C4-2B (cell line): ENCODE measurements around the gene CASP8AP2.
A peak's percentile ranks its signal among the peaks of the same experiment; 100 is the strongest.

Experiments
- H3K27ac ChIP-seq: fragments of 450-650 bp; 2 replicates; pipeline ENCODE4 v1.5.1; 2017
- CTCF ChIP-seq: fragments of 450-650 bp; conservative IDR thresholded peaks from 2 replicates; pipeline ENCODE4 v1.5.1; 2017; ENCODE audit warnings: mild to moderate bottlenecking
- ZFX ChIP-seq: fragments of 450-650 bp; IDR thresholded peaks from 2 replicates; pipeline ENCODE4 v1.6.1; 2017

The CASP8AP2 gene

GRCh38 chr6:89789980-89790379 lies 39.7 kb upstream of the CASP8AP2 start:
- no peak overlapping the region for H3K27ac ChIP-seq
- no peak for TF ChIP-seq ZFX
- TF ChIP-seq CTCF = no peak

- H3K27ac ChIP-seq = no peak overlapping the region
- TF ChIP-seq ZFX (no peak), CTCF (no peak)
These were observed 39.3 kb upstream of the CASP8AP2 start for GRCh38 chr6:89790403-89790802.

- no peak overlapping the region for H3K27ac ChIP-seq
- peak; percentile 27 for TF ChIP-seq CTCF
- no peak for TF ChIP-seq ZFX
These were observed 36.8 kb upstream of the CASP8AP2 start for GRCh38 chr6:89792881-89793280.

GRCh38 chr6:89793586-89793985 lies 36.1 kb upstream of the CASP8AP2 start:
- H3K27ac ChIP-seq = no peak overlapping the region
- TF ChIP-seq ZFX (no peak), CTCF (no peak)

- TF ChIP-seq ZFX = no peak
- TF ChIP-seq CTCF = no peak
- no peak overlapping the region for H3K27ac ChIP-seq
These were observed 35.4 kb upstream of the CASP8AP2 start for GRCh38 chr6:89794324-89794723.

- no peak overlapping the region for H3K27ac ChIP-seq
These were observed 32.4 kb upstream of the CASP8AP2 start for GRCh38 chr6:89797317-89797716.

GRCh38 chr6:89799096-89799495 lies 30.6 kb upstream of the CASP8AP2 start:
- no peak for TF ChIP-seq CTCF
- no peak for TF ChIP-seq ZFX
- no peak overlapping the region for H3K27ac ChIP-seq

More at GRCh38 chr6:89797317-89797716, 32.4 kb upstream of the CASP8AP2 start:
- TF ChIP-seq ZFX (no peak), CTCF (no peak)
